Right atrium auricular region (tissue), 2 donors: ENCODE measurements around the gene SLC12A4. TPM values are rescaled to one million over a fixed set of nuclear protein-coding genes. Genes with fewer than 3 reads are reported as not detected.
"Not testable (repeated sequence)": the region's sequence is repeated elsewhere in the genome, so short reads cannot be mapped to it uniquely, and the experiment has no call there.

ENCODE experiments used
- DNase-seq: peaks from one replicate; pipeline ENCODE4 v3.0.0-alpha.2; 2019; ENCODE audit warnings: low spot score
- H3K27ac ChIP-seq, 2 donors: fragments of 200-600 bp; sonication (generic); 1 replicate in 1 of 2; 2 replicates in 1 of 2; pipeline ENCODE4 v1.5.1; 2016 to 2019
- H3K27me3 ChIP-seq, 2 donors: fragments of 200-600 bp; sonication (generic); one replicate each; pipeline versions ENCODE4 v1.5.1 to v1.6.0; 2017 to 2019
- H3K36me3 ChIP-seq: fragments of 200-600 bp; sonication (generic); one replicate; pipeline ENCODE4 v1.5.1; 2016
- H3K4me1 ChIP-seq, 2 donors: fragments of 200-600 bp; sonication (generic); one replicate each; pipeline versions ENCODE4 v1.5.1 to v1.6.0; 2017 to 2019
- H3K4me3 ChIP-seq, 2 donors: fragments of 200-600 bp; sonication (generic); 1 replicate in 1 of 2; 2 replicates in 1 of 2; pipeline ENCODE4 v1.5.1; 2017 to 2019; ENCODE audit warnings: mild to moderate bottlenecking in 1 of 2, moderate library complexity in 1 of 2
- H3K9me3 ChIP-seq, 2 donors: fragments of 200-600 bp; sonication (generic); one replicate each; pipeline ENCODE4 v1.5.1; 2019
- total RNA-seq, 2 donors: library from RNA; depleted of rRNA; stranded (reverse); fragments of >200 nt; gene quantifications; one replicate each; pipeline ENCODE4 v1.1.0, GENCODE V29; 2016
- TF ChIP-seq, protein P1 (sequence below), 2 donors: fragments of 200-600 bp; sonication (generic); IDR thresholded peaks; one replicate each; pipeline ENCODE4 v1.5.1; 2019; ENCODE audit warnings: antibody characterized with exemption in 2 of 2

The SLC12A4 gene
- total RNA-seq, result 10 to 100 TPM; 39.5 to 85.9 TPM

- peak; percentile 85 for DNase-seq
- Histone ChIP-seq H3K27me3 (no peaks in the 10 kb centered on the region), H3K36me3 (peaks cover 9% of the 10 kb centered on the region), H3K27ac (peak within 1 kb of the TSS; percentile 96 to 99), H3K4me1 (peaks cover 0 to 49% of the 10 kb centered on the region in 2 donors), H3K9me3 (no peaks in the 10 kb centered on the region), H3K4me3 (peak within 1 kb of the TSS; percentile 88 to 99)
- TF ChIP-seq, protein P1, sequence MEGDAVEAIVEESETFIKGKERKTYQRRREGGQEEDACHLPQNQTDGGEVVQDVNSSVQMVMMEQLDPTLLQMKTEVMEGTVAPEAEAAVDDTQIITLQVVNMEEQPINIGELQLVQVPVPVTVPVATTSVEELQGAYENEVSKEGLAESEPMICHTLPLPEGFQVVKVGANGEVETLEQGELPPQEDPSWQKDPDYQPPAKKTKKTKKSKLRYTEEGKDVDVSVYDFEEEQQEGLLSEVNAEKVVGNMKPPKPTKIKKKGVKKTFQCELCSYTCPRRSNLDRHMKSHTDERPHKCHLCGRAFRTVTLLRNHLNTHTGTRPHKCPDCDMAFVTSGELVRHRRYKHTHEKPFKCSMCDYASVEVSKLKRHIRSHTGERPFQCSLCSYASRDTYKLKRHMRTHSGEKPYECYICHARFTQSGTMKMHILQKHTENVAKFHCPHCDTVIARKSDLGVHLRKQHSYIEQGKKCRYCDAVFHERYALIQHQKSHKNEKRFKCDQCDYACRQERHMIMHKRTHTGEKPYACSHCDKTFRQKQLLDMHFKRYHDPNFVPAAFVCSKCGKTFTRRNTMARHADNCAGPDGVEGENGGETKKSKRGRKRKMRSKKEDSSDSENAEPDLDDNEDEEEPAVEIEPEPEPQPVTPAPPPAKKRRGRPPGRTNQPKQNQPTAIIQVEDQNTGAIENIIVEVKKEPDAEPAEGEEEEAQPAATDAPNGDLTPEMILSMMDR (IDR thresholded peaks at IDR 0.05), result peak in 1 of 2 donors; percentile 22
These were observed at the start of gene SLC12A4 for GRCh38 chr16:67968400-67969253. Gene SLC12A4, minus strand, starts transcription at chr16:67968637. Its CDS starts 84 bp downstream, at chr16:67968553.

- Histone ChIP-seq H3K27ac (no peak within 1 kb of the TSS), H3K36me3 (no peaks in the 10 kb centered on the region), H3K9me3 (no peaks in the 10 kb centered on the region), H3K4me1 (no peaks in the 10 kb centered on the region), H3K4me3 (no peak within 1 kb of the TSS), H3K27me3 (no peaks in the 10 kb centered on the region)
- no peak for DNase-seq
- TF ChIP-seq, protein P1 (IDR thresholded peaks at IDR 0.05), result no peak
These were observed 47.2 kb upstream of the SLC12A4 start, which contains the start of gene DPEP2NB for GRCh38 chr16:68015681-68016080. Gene DPEP2NB, minus strand, starts transcription at chr16:68015911. Its CDS starts 141 bp downstream, at chr16:68015770.

DNA sequence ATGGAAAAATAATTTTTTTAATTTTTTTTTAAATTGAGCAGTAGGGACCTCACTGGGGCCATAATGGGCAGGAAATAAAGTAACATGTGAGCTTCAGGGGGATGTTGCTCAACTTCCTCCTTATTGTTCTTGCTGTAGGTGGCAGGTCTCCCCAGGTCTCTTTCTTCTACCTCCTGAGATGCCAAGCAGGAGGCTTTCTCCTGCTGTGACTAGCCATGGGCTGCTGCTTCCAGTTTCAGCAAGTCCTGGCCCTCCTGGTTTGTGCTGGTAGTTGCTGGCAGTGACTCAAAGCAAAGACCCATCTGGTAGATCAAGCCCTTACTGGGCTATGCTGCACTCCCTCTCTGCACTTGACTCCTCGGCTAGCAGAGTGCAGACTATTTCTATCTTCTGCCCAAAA is 45.0 kb upstream of the SLC12A4 start:
- Histone ChIP-seq H3K27ac (no peak overlapping the region), H3K4me3 (no peak overlapping the region), H3K36me3 (no peaks in the 10 kb centered on the region), H3K9me3 (no peaks in the 10 kb centered on the region), H3K4me1 (no peaks in the 10 kb centered on the region), H3K27me3 (no peaks in the 10 kb centered on the region)
- TF ChIP-seq, protein P1 (IDR thresholded peaks at IDR 0.05), result no peak
- DNase-seq, result no peak

DNA sequence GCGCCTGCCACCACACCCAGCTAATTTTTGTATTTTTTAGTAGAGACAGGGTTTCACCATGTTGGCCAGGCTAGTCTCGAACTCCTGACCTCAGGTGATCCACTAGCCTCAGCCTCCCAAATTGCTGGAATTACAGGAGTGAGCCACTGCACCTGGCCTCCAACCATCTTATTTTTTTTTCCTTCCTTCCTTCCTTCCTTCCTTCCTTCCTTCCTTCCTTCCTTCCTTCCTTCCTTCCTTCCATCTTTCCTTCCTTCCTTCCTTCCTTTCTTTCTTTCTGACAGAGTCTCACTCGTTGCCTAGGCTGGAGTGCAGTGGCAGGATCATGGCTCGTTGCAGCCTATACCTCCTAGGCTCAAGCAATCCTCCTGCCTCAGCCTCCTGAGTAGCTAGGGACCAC is 41.4 kb upstream of the SLC12A4 start:
- not testable (repeated sequence) for H3K27me3 ChIP-seq, H3K4me1 ChIP-seq, H3K36me3 ChIP-seq, H3K4me3 ChIP-seq, H3K9me3 ChIP-seq, H3K27ac ChIP-seq, DNase-seq

- no peaks in the 10 kb centered on the region for H3K4me1 ChIP-seq
- DNase-seq, result no peak
- H3K27me3 ChIP-seq, result no peaks in the 10 kb centered on the region
- TF ChIP-seq, protein P1 (IDR thresholded peaks at IDR 0.05), result no peak
- H3K36me3 ChIP-seq, result no peaks in the 10 kb centered on the region
- no peaks in the 10 kb centered on the region for H3K9me3 ChIP-seq
- H3K27ac ChIP-seq, result no peak overlapping the region
- H3K4me3 ChIP-seq, result no peak overlapping the region
These were observed 40.8 kb upstream of the SLC12A4 start for GRCh38 chr16:68009157-68009735.

- Histone ChIP-seq H3K27ac (peak overlapping the region; percentile 22 to 43), H3K4me3 (no peak overlapping the region), H3K27me3 (no peaks in the 10 kb centered on the region), H3K36me3 (no peaks in the 10 kb centered on the region), H3K4me1 (no peaks in the 10 kb centered on the region), H3K9me3 (no peaks in the 10 kb centered on the region)
- peak; percentile 66 for DNase-seq
- TF ChIP-seq, protein P1 (IDR thresholded peaks at IDR 0.05), result no peak
These were observed 37.4 kb upstream of the SLC12A4 start for GRCh38 chr16:68005786-68006286.
